IMR-90 (cell line): ENCODE data around the gene BHLHA15. TPM values are rescaled to one million over a fixed set of nuclear protein-coding genes. Genes with fewer than 3 reads are reported as not detected.

ENCODE experiments used
- ATAC-seq: fragments of 200-7000 bp; cut with Tn5 transposase; 2 replicates; pipeline ENCODE4 v1.9.1; 2020; ENCODE audit warnings: low read depth, mild to moderate bottlenecking, moderate library complexity
- BruUV-seq: library from RNA; stranded (reverse); fragments of 400-500 nt; replicated peaks from 2 replicates; lab custom pipeline; 2021; lab: Mats Ljungman, UMichigan
- CTCF ChIA-PET: fragments of 300-600 bp; formaldehyde crosslinking; extraction: SDS; loops from one replicate; lab custom pipeline; 2021; ENCODE audit warnings: antibody characterized with exemption; lab: Yijun Ruan, JAX
- POLR2A ChIA-PET: fragments of 300-600 bp; sonication (Branson Sonifier 250); formaldehyde crosslinking; loops from one replicate; lab custom pipeline; 2022; ENCODE audit warnings: antibody characterized with exemption; ENCODE audit not compliant: unreplicated experiment; lab: Charles Lee
- DNase-seq: peaks from one replicate; pipeline ENCODE4 v3.0.0; 2013
- H2AFZ ChIP-seq: replicated peaks from 2 replicates; pipeline ENCODE3; 2013; ENCODE audit warnings: low read length, mild to moderate bottlenecking; ENCODE audit not compliant: poor library complexity
- H2AK5ac ChIP-seq: 2 replicates; pipeline ENCODE4 v1.6.1; 2013; ENCODE audit warnings: low read depth, low read length, inconsistent platforms
- H2AK9ac ChIP-seq: replicated peaks from 2 replicates; pipeline ENCODE3; 2013; ENCODE audit warnings: mild to moderate bottlenecking, low read depth, low read length, moderate library complexity; ENCODE audit not compliant: poor library complexity
- H2BK120ac ChIP-seq: 2 replicates; pipeline ENCODE4 v1.6.1; 2013; ENCODE audit warnings: low read depth, low read length, inconsistent platforms
- H2BK15ac ChIP-seq: 3 replicates; pipeline ENCODE4 v1.6.1; 2013; ENCODE audit warnings: low read depth, low read length, inconsistent platforms
- H2BK20ac ChIP-seq: 2 replicates; pipeline ENCODE4 v1.6.1; 2013; ENCODE audit warnings: low read depth, mild to moderate bottlenecking, inconsistent platforms, low read length, moderate library complexity
- H2BK5ac ChIP-seq: 2 replicates; pipeline ENCODE4 v1.6.1; 2013; ENCODE audit warnings: mild to moderate bottlenecking, low read depth, low read length, inconsistent platforms; ENCODE audit not compliant: poor library complexity, severe bottlenecking
- H3K14ac ChIP-seq: replicated peaks from 2 replicates; pipeline ENCODE4 v1.6.1; 2013; ENCODE audit warnings: low read depth, low read length, inconsistent platforms
- H3K18ac ChIP-seq: 2 replicates; pipeline ENCODE4 v1.6.1; 2013; ENCODE audit warnings: low read depth, low read length, control low read depth
- H3K23ac ChIP-seq: 2 replicates; pipeline ENCODE4 v1.6.1; 2013; ENCODE audit warnings: low read depth, low read length, inconsistent platforms
- H3K27ac ChIP-seq: 2 replicates; pipeline ENCODE4 v1.5.1; 2013; ENCODE audit warnings: mild to moderate bottlenecking, control low read depth, low read length; ENCODE audit not compliant: insufficient read depth
- H3K27me3 ChIP-seq: 2 replicates; pipeline ENCODE4 v1.6.1; 2013; ENCODE audit warnings: low read length; ENCODE audit not compliant: control insufficient read depth, insufficient read depth
- H3K36me3 ChIP-seq: 2 replicates; pipeline ENCODE4 v1.6.1; 2013; ENCODE audit warnings: low read length, mixed read lengths; ENCODE audit not compliant: control insufficient read depth, insufficient read depth
- H3K4ac ChIP-seq: 2 replicates; pipeline ENCODE4 v1.6.1; 2013; ENCODE audit warnings: low read depth, low read length, inconsistent platforms
- H3K4me1 ChIP-seq: 2 replicates; pipeline ENCODE4 v1.6.1; 2013; ENCODE audit warnings: low read length, mixed read lengths; ENCODE audit not compliant: control insufficient read depth, insufficient read depth
- H3K4me2 ChIP-seq: 2 replicates; pipeline ENCODE4 v1.6.1; 2013; ENCODE audit warnings: low read depth, mild to moderate bottlenecking, control low read depth, low read length, moderate library complexity
- H3K4me3 ChIP-seq: 2 replicates; pipeline ENCODE4 v1.5.1; 2013; ENCODE audit warnings: low read depth, mild to moderate bottlenecking, control low read depth, low read length, moderate library complexity; ENCODE audit not compliant: insufficient read depth
- H3K56ac ChIP-seq: 2 replicates; pipeline ENCODE4 v1.6.1; 2013; ENCODE audit warnings: low read length, inconsistent platforms; ENCODE audit not compliant: insufficient read depth; ENCODE audit errors: extremely low read depth
- H3K79me1 ChIP-seq, 2 experiments: 2 replicates each; pipeline ENCODE4 v1.6.1; 2013; ENCODE audit warnings: low read length in 2 of 2, inconsistent platforms in 1 of 2, low read depth in 1 of 2
- H3K9ac ChIP-seq: 2 replicates; pipeline ENCODE4 v1.6.1; 2013; ENCODE audit warnings: low read depth, low read length, control low read depth
- H3K9me1 ChIP-seq: 2 replicates; pipeline ENCODE4 v1.6.1; 2013; ENCODE audit warnings: low read length, inconsistent platforms; ENCODE audit not compliant: insufficient read depth
- H3K9me3 ChIP-seq: 2 replicates; pipeline ENCODE4 v1.6.1; 2013; ENCODE audit warnings: low read length; ENCODE audit not compliant: control insufficient read depth, insufficient read depth
- H4K20me1 ChIP-seq: 2 replicates; pipeline ENCODE4 v1.6.1; 2013; ENCODE audit warnings: low read length, inconsistent platforms; ENCODE audit not compliant: insufficient read depth
- H4K5ac ChIP-seq: 2 replicates; pipeline ENCODE4 v1.6.1; 2013; ENCODE audit warnings: mild to moderate bottlenecking, low read depth, low read length, control low read depth
- H4K8ac ChIP-seq, 2 experiments: 2 replicates each; pipeline ENCODE4 v1.6.1; 2013; ENCODE audit warnings: low read depth in 2 of 2, low read length in 2 of 2, control low read depth in 1 of 2, inconsistent platforms in 1 of 2
- H4K91ac ChIP-seq: 2 replicates; pipeline ENCODE4 v1.6.1; 2013; ENCODE audit warnings: low read depth, low read length, inconsistent platforms; ENCODE audit not compliant: insufficient read depth
- BHLHE40 ChIP-seq: fragments of 150-350 bp; IDR thresholded peaks from 2 replicates; pipeline ENCODE4 v1.6.1; 2016; ENCODE audit warnings: mild to moderate bottlenecking, low read depth, low read length
- CEBPB ChIP-seq: IDR thresholded peaks from 2 replicates; pipeline ENCODE4 v1.6.1; 2012; ENCODE audit warnings: low read depth, low read length, improper control_type of control experiment
- CHD1 ChIP-seq: IDR thresholded peaks from 2 replicates; pipeline ENCODE4 v1.6.1; 2012; ENCODE audit warnings: low read depth, low read length, improper control_type of control experiment
- FOS ChIP-seq: fragments of 150-350 bp; IDR thresholded peaks from 2 replicates; pipeline ENCODE4 v1.6.1; 2016; ENCODE audit warnings: low read depth, low read length
- MAZ ChIP-seq: IDR thresholded peaks from 2 replicates; pipeline ENCODE4 v1.6.1; 2012; ENCODE audit warnings: low read depth, mild to moderate bottlenecking, low read length, improper control_type of control experiment, moderate library complexity, borderline replicate concordance
- MXI1 ChIP-seq: IDR thresholded peaks from 2 replicates; pipeline ENCODE4 v1.6.1; 2012; ENCODE audit warnings: low read depth, mild to moderate bottlenecking, low read length, moderate library complexity, borderline replicate concordance
- RAD21 ChIP-seq: IDR thresholded peaks from 2 replicates; pipeline ENCODE4 v1.6.1; 2012; ENCODE audit warnings: low read length, improper control_type of control experiment
- RCOR1 ChIP-seq: IDR thresholded peaks from 2 replicates; pipeline ENCODE4 v1.6.1; 2012; ENCODE audit warnings: mild to moderate bottlenecking, low read length, improper control_type of control experiment; ENCODE audit not compliant: insufficient replicate concordance
- RFX5 ChIP-seq: IDR thresholded peaks from 2 replicates; pipeline ENCODE4 v1.8.0; 2012; ENCODE audit warnings: low read depth, mild to moderate bottlenecking, low read length, moderate library complexity
- SMC3 ChIP-seq: fragments of 150-350 bp; IDR thresholded peaks from 2 replicates; pipeline ENCODE4 v1.6.1; 2016; ENCODE audit warnings: low read depth, mild to moderate bottlenecking, antibody characterized with exemption, low read length, moderate library complexity
- WGBS, 2 experiments: methylation state at CpG; one replicate each; pipeline versions ENCODE4 v1.1.5 to v1.1.7; 2013; ENCODE audit warnings: missing lambda C conversion rate in 2 of 2; ENCODE audit not compliant: insufficient read length in 1 of 2; ENCODE audit errors: extremely low coverage in 2 of 2; 5-methylcytosine and 5-hydroxymethylcytosine counted together
- dilution Hi-C: fragments of 300-500 bp; cut with HindIII; formaldehyde crosslinking; loops from one replicate; pipeline ENCODE4 v1.14.3; 2018; ENCODE audit warnings: low sequenced_read_pairs; ENCODE audit not compliant: unreplicated experiment
- in situ Hi-C: fragments of 300-500 bp; cut with MboI; formaldehyde crosslinking; loops from 3 replicates; pipeline ENCODE4 v1.14.3; 2019; ENCODE audit warnings: low sequenced_read_pairs, inconsistent platforms, mixed read lengths
- intact Hi-C: fragments of 100-400 bp; cut with micrococcal nuclease; formaldehyde crosslinking; loops from 2 replicates; pipeline ENCODE4 v1.10.0; 2022
- polyA plus RNA-seq, 3 experiments: library from polyadenylated mRNA; depleted of rRNA; stranded (reverse); fragments of >200 nt; gene quantifications; 2 replicates each; pipeline ENCODE4 v1.2.3, GENCODE V29; 2012; ENCODE audit warnings: low replicate concordance in 1 of 3
- total RNA-seq: library from RNA; depleted of rRNA; stranded (reverse); fragments of >200 nt; gene quantifications from 2 replicates; pipeline ENCODE4 v1.2.3, GENCODE V29; 2012
- TF ChIP-seq, protein P1 (sequence below): fragments of 150-350 bp; IDR thresholded peaks from 2 replicates; pipeline ENCODE4 v1.6.1; 2016; ENCODE audit warnings: low read depth, mild to moderate bottlenecking, low read length, moderate library complexity, borderline replicate concordance

The BHLHA15 gene
- total and polyA plus RNA-seq, 2 of the 4 experiments (the other 2 are of a cell fraction): not detected

DNA sequence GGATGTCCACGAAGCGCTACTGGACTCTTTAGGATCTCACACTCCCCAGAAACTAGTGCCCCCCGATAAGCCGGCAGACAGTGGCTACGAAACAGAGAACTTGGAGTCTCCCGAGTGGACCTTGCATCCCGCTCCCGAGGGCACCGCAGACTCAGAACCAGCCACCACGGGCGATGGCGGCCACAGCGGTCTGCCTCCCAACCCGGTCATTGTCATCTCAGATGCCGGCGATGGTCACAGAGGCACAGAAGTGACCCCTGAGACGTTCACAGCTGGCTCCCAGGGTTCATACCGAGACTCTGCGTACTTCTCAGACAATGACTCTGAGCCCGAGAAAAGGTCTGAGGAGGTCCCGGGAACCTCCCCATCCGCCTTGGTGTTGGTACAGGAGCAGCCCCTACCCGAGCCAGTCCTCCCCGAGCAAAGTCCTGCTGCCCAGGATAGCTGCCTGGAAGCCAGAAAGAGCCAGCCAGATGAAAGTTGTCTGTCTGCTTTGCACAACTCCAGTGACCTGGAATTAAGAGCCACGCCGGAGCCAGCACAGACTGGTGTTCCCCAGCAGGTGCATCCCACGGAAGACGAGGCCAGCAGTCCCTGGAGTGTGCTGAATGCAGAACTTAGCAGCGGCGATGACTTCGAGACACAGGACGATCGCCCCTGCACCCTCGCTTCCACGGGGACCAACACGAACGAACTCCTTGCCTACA lies 17.6 kb upstream of the BHLHA15 start:
- no peak for ATAC-seq
- H3K14ac ChIP-seq: no peak overlapping the region
- ChIA-PET CTCF (no interaction called here), POLR2A (no interaction called here)
- H3K9me1 ChIP-seq: no peaks in the 10 kb centered on the region; the same call in 1 of the 2 replicates
- dilution Hi-C loops: no loop called here
- no peak overlapping the region for H2BK5ac ChIP-seq
- no peak overlapping the region for H3K4me2 ChIP-seq
- H3K23ac ChIP-seq: no peak overlapping the region
- H2BK15ac ChIP-seq: no peak overlapping the region
- no peak overlapping the region for H3K4ac ChIP-seq
- no peak overlapping the region for H3K18ac ChIP-seq
- H4K8ac ChIP-seq: no peak overlapping the region
- BruUV-seq: no TSS peak
- in situ Hi-C loops: no loop called here
- peaks cover 3% of the 10 kb centered on the region; the same call in 1 of the 2 replicates for H3K9me3 ChIP-seq
- no peak overlapping the region for H3K27ac ChIP-seq
- H3K79me1 ChIP-seq: peaks cover 0 to 5% of the 10 kb centered on the region in 2 experiments; a peak in 2 of 4 replicates
- DNase-seq: no peak
- peaks cover 2% of the 10 kb centered on the region; the same call in 1 of the 2 replicates for H3K4me1 ChIP-seq
- no peaks in the 10 kb centered on the region for H3K27me3 ChIP-seq
- TF ChIP-seq RAD21 (no peak), SMC3 (no peak), FOS (no peak), CEBPB (no peak), RFX5 (no peak), MXI1 (no peak), RCOR1 (no peak), MAZ (no peak), BHLHE40 (no peak), CHD1 (no peak)
- TF ChIP-seq, protein P1, sequence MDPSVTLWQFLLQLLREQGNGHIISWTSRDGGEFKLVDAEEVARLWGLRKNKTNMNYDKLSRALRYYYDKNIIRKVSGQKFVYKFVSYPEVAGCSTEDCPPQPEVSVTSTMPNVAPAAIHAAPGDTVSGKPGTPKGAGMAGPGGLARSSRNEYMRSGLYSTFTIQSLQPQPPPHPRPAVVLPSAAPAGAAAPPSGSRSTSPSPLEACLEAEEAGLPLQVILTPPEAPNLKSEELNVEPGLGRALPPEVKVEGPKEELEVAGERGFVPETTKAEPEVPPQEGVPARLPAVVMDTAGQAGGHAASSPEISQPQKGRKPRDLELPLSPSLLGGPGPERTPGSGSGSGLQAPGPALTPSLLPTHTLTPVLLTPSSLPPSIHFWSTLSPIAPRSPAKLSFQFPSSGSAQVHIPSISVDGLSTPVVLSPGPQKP: no peak
- no peak overlapping the region for H3K4me3 ChIP-seq
- H4K91ac ChIP-seq: no peak overlapping the region
- WGBS, 2 experiments: 97% methylated on average over 30 of the region's 37 CpGs; no CpG with 5 or more reads in 1 of the 2 experiments
- no peak overlapping the region for H4K5ac ChIP-seq
- no peak overlapping the region for H2AK5ac ChIP-seq
- no peak overlapping the region for H2AFZ ChIP-seq
- no peak overlapping the region for H3K9ac ChIP-seq
- no peaks in the 10 kb centered on the region for H4K20me1 ChIP-seq
- H3K56ac ChIP-seq: no peak overlapping the region
- intact Hi-C loops: no loop called here
- H2BK120ac ChIP-seq: no peak overlapping the region
- H2AK9ac ChIP-seq: no peak overlapping the region
- no peak overlapping the region for H2BK20ac ChIP-seq
- H3K36me3 ChIP-seq: peaks cover 21% of the 10 kb centered on the region; the same call in 1 of the 2 replicates
